Liver (tissue), 9 donors: ENCODE data around the gene OTOG. TPM values are rescaled to one million over a fixed set of nuclear protein-coding genes. Genes with fewer than 3 reads are reported as not detected.

Source experiments
- DNase-seq: peaks from one replicate; pipeline ENCODE4 v3.0.0-alpha.2; 2017; ENCODE audit warnings: low spot score
- H3K27ac ChIP-seq, 2 donors: one replicate each; pipeline ENCODE4 v1.7.0; 2013; ENCODE audit warnings: inconsistent platforms in 2 of 2, low read length in 2 of 2, control low read depth in 1 of 2, low read depth in 1 of 2, mild to moderate bottlenecking in 1 of 2
- H3K27me3 ChIP-seq, 4 donors: one replicate each; pipeline versions ENCODE4 v1.6.1 to v1.7.0; 2013; ENCODE audit warnings: low read length in 3 of 4, inconsistent platforms in 1 of 4, mild to moderate bottlenecking in 1 of 4, moderate library complexity in 1 of 4; ENCODE audit not compliant: control insufficient read depth in 4 of 4, insufficient read depth in 4 of 4
- H3K36me3 ChIP-seq, 4 donors: one replicate each; pipeline versions ENCODE4 v1.6.1 to v1.7.0; 2013; ENCODE audit warnings: low read length in 3 of 4, mild to moderate bottlenecking in 3 of 4, low read depth in 1 of 4, moderate library complexity in 1 of 4; ENCODE audit not compliant: control insufficient read depth in 4 of 4, insufficient read depth in 3 of 4
- H3K4me1 ChIP-seq, 4 donors: one replicate each; pipeline versions ENCODE4 v1.6.1 to v1.7.0; 2013; ENCODE audit warnings: low read length in 3 of 4, mild to moderate bottlenecking in 3 of 4, moderate library complexity in 1 of 4; ENCODE audit not compliant: control insufficient read depth in 4 of 4, insufficient read depth in 4 of 4
- H3K4me3 ChIP-seq, 3 donors: one replicate each; pipeline versions ENCODE4 v1.6.1 to v1.7.0; 2013; ENCODE audit warnings: low read length in 3 of 3, control low read depth in 1 of 3, low read depth in 1 of 3, mild to moderate bottlenecking in 1 of 3
- H3K9ac ChIP-seq, 2 donors: one replicate each; pipeline ENCODE4 v1.7.0; 2013; ENCODE audit warnings: low read length in 2 of 2, mild to moderate bottlenecking in 2 of 2, moderate library complexity in 2 of 2, control low read depth in 1 of 2, low read depth in 1 of 2
- H3K9me3 ChIP-seq, 4 donors: one replicate each; pipeline versions ENCODE4 v1.6.1 to v1.7.0; 2013; ENCODE audit warnings: low read length in 3 of 4; ENCODE audit not compliant: control insufficient read depth in 4 of 4
- ATF3 ChIP-seq: IDR thresholded peaks from 2 replicates; pipeline ENCODE4 v1.6.1; 2016; ENCODE audit warnings: antibody characterized with exemption
- CTCF ChIP-seq: fragments of 150-350 bp; IDR thresholded peaks from 2 replicates; pipeline ENCODE4 v1.5.1; 2017; ENCODE audit warnings: improper control_type of control experiment, low read depth, low read length; ENCODE audit not compliant: missing input control
- EGR1 ChIP-seq, 2 donors: IDR thresholded peaks; 2 replicates each; pipeline ENCODE4 v1.6.1; 2016 to 2018; ENCODE audit warnings: antibody characterized with exemption in 2 of 2, low read depth in 2 of 2
- FOXA1 ChIP-seq: IDR thresholded peaks from 2 replicates; pipeline ENCODE4 v1.6.1; 2016; ENCODE audit warnings: antibody characterized with exemption
- FOXA2 ChIP-seq: IDR thresholded peaks from 2 replicates; pipeline ENCODE4 v1.6.1; 2016; ENCODE audit warnings: antibody characterized with exemption
- GABPA ChIP-seq, 2 donors: IDR thresholded peaks in 1 of 2; conservative IDR thresholded peaks in 1 of 2; 2 replicates each; pipeline ENCODE4 v1.6.1; 2016; ENCODE audit warnings: antibody characterized with exemption in 2 of 2, mild to moderate bottlenecking in 1 of 2, moderate library complexity in 1 of 2
- HNF4A ChIP-seq, 2 donors: conservative IDR thresholded peaks; 2 replicates each; pipeline ENCODE4 v1.6.1; 2016; ENCODE audit warnings: antibody characterized with exemption in 2 of 2, mild to moderate bottlenecking in 2 of 2
- HNF4G ChIP-seq: IDR thresholded peaks from 2 replicates; pipeline ENCODE4 v1.6.1; 2016; ENCODE audit warnings: antibody characterized with exemption
- JUND ChIP-seq, 2 donors: IDR thresholded peaks; 2 replicates each; pipeline ENCODE4 v1.6.1; 2016; ENCODE audit warnings: antibody characterized with exemption in 2 of 2
- MAX ChIP-seq: IDR thresholded peaks from 2 replicates; pipeline ENCODE4 v1.6.1; 2016; ENCODE audit warnings: antibody characterized with exemption
- NR2F2 ChIP-seq: IDR thresholded peaks from 2 replicates; pipeline ENCODE4 v1.6.1; 2016; ENCODE audit warnings: antibody characterized with exemption
- RAD21 ChIP-seq, 2 donors: IDR thresholded peaks; 2 replicates each; pipeline ENCODE4 v1.6.1; 2016; ENCODE audit warnings: antibody characterized with exemption in 2 of 2, mild to moderate bottlenecking in 2 of 2
- RXRA ChIP-seq, 2 donors: IDR thresholded peaks; 2 replicates each; pipeline ENCODE4 v1.6.1; 2017 to 2018; ENCODE audit warnings: antibody characterized with exemption in 2 of 2, mild to moderate bottlenecking in 1 of 2
- SP1 ChIP-seq: IDR thresholded peaks from 2 replicates; pipeline ENCODE4 v1.6.1; 2018; ENCODE audit warnings: antibody characterized with exemption, mild to moderate bottlenecking
- TAF1 ChIP-seq: conservative IDR thresholded peaks from 2 replicates; pipeline ENCODE4 v1.6.1; 2016; ENCODE audit warnings: antibody characterized with exemption, mild to moderate bottlenecking
- YY1 ChIP-seq: IDR thresholded peaks from 2 replicates; pipeline ENCODE4 v1.6.1; 2016; ENCODE audit warnings: antibody characterized with exemption, mild to moderate bottlenecking
- ZBTB33 ChIP-seq: IDR thresholded peaks from 2 replicates; pipeline ENCODE4 v1.6.1; 2016; ENCODE audit warnings: antibody characterized with exemption
- WGBS: extraction: QIAGEN DNeasy Blood & Tissue Kit; methylation state at CpG from one replicate; pipeline ENCODE4 v1.1.7; 2013; 5-methylcytosine and 5-hydroxymethylcytosine counted together
- polyA plus RNA-seq, 2 donors: library from polyadenylated mRNA; stranded (reverse) in 1 of 2; unstranded in 1 of 2; fragments of 200-250 nt in 1 of 2; fragments of >200 nt in 1 of 2; fragmentation: Nextera tagmentation in 1 of 2; extraction: Ambion mirVana in 1 of 2; gene quantifications; one replicate each; pipeline versions ENCODE4 v1.2.1 to v1.2.3, GENCODE V29; 2013 to 2015
- total RNA-seq, 2 donors: library from RNA; depleted of rRNA; stranded (reverse); fragments of >200 nt; gene quantifications; one replicate each; pipeline ENCODE4 v1.2.3, GENCODE V29; 2014
- donor health status: healthy.
- donor health status: healthy.
- donor health status: healthy.
- donor health status: healthy.
- donor health status: healthy.

The OTOG gene
- total and polyA plus RNA-seq, 4 donors: not detected

GRCh38 chr11:17548444-17548843 lies 1.4 kb downstream of the OTOG start:
- Histone ChIP-seq H3K27me3 (no peaks in the 10 kb centered on the region), H3K36me3 (no peaks in the 10 kb centered on the region), H3K9ac (no peak overlapping the region), H3K9me3 (no peaks in the 10 kb centered on the region), H3K4me1 (no peaks in the 10 kb centered on the region), H3K27ac (no peak overlapping the region), H3K4me3 (no peak overlapping the region)
- WGBS: 79% methylated on average over 6 of the region's 6 CpGs
- no peak for TF ChIP-seq RAD21 (IDR thresholded peaks at IDR 0.05)
- no peak for TF ChIP-seq JUND (IDR thresholded peaks at IDR 0.05)
- TF ChIP-seq GABPA (IDR thresholded peaks at IDR 0.05 in 1 of 2, conservative IDR thresholded peaks at IDR 0.05 in 1 of 2): no peak
- no peak for TF ChIP-seq TAF1
- no peak for TF ChIP-seq EGR1 (IDR thresholded peaks at IDR 0.05; ENCODE audit: low read depth in 2 of 2)
- TF ChIP-seq FOXA1: no peak
- no peak for TF ChIP-seq SP1
- no peak for TF ChIP-seq HNF4G
- no peak for TF ChIP-seq YY1
- no peak for TF ChIP-seq ZBTB33
- no peak for TF ChIP-seq MAX
- no peak for TF ChIP-seq CTCF
- no peak for TF ChIP-seq ATF3
- no peak for TF ChIP-seq HNF4A (conservative IDR thresholded peaks at IDR 0.05)
- TF ChIP-seq RXRA (IDR thresholded peaks at IDR 0.05): no peak
- TF ChIP-seq FOXA2: no peak
- TF ChIP-seq NR2F2: no peak
- DNase-seq: no peak

GRCh38 chr11:17550450-17551346 lies 3.6 kb downstream of the OTOG start:
- Histone ChIP-seq H3K4me1 (no peaks in the 10 kb centered on the region), H3K9me3 (no peaks in the 10 kb centered on the region), H3K27me3 (no peaks in the 10 kb centered on the region), H3K27ac (no peak overlapping the region), H3K36me3 (no peaks in the 10 kb centered on the region), H3K4me3 (no peak overlapping the region), H3K9ac (no peak overlapping the region)
- TF ChIP-seq MAX (no peak), TAF1 (no peak), RXRA (IDR thresholded peaks at IDR 0.05) (no peak), ZBTB33 (no peak)
- 63% methylated on average over 12 of the region's 12 CpGs for WGBS
- DNase-seq: no peak
